ENCODE measurements around the gene SNX1. TPM values are rescaled to one million over a fixed set of nuclear protein-coding genes. Genes with fewer than 3 reads are reported as not detected.

SNX1 gene
- total RNA-seq, 2 donors from 2014 or later, result 44.8 to 57.1 TPM

DNA sequence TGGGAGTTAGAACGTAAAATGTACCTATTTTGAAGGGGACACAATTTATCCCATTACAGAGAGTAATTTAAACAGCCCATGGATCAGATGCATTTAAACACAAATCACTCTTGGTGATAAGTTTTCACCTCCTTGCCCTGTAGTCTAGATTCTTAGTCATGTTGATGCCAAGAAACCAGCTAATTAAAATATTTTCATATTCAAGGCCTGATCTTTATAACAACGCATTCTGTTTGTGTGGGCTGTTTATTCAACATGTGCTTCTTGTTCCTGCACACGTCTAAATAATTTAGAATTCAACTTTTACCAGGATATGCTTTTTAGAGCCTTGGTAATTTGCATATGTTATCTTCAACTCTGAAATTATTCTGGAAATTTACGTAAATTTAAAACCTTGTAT lies 25.8 kb downstream of the SNX1 start:
- Histone ChIP-seq H3K4me1 (peaks cover 0 to 7% of the 10 kb centered on the region in 2 donors), H3K36me3 (peaks cover 76% of the 10 kb centered on the region), H3K4me3 (no peak overlapping the region), H3K27me3 (no peaks in the 10 kb centered on the region), H3K27ac (no peak overlapping the region), H3K9me3 (no peaks in the 10 kb centered on the region)
- DNase-seq (ENCODE audit: low spot score), result no peak
- TF ChIP-seq, protein P1, sequence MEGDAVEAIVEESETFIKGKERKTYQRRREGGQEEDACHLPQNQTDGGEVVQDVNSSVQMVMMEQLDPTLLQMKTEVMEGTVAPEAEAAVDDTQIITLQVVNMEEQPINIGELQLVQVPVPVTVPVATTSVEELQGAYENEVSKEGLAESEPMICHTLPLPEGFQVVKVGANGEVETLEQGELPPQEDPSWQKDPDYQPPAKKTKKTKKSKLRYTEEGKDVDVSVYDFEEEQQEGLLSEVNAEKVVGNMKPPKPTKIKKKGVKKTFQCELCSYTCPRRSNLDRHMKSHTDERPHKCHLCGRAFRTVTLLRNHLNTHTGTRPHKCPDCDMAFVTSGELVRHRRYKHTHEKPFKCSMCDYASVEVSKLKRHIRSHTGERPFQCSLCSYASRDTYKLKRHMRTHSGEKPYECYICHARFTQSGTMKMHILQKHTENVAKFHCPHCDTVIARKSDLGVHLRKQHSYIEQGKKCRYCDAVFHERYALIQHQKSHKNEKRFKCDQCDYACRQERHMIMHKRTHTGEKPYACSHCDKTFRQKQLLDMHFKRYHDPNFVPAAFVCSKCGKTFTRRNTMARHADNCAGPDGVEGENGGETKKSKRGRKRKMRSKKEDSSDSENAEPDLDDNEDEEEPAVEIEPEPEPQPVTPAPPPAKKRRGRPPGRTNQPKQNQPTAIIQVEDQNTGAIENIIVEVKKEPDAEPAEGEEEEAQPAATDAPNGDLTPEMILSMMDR (IDR thresholded peaks at IDR 0.05), result no peak

DNA sequence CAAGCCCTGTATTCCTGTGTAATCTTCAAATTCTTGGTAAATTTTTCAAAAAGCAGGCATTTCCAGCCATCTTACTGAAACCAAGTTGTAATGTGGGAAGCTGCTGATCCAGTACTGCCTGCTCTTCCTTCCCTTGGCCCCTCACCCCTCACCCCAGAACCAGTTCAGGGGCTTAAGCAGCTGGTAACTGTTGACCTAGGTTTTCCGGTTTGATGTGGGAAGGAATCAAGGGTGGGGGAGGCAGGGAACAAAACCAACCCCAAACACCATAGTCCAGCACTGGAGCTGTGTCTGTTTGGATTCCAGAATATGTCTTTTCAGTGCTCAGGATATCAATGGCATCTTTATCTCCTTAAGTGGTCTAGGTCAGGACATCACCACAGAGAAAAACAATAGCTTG lies 26.7 kb downstream of the SNX1 start:
- H3K36me3 ChIP-seq, result peaks cover 77% of the 10 kb centered on the region
- DNase-seq (ENCODE audit: low spot score), result no peak
- no peak overlapping the region for H3K4me3 ChIP-seq
- TF ChIP-seq, protein P1 (IDR thresholded peaks at IDR 0.05), result no peak
- H3K9me3 ChIP-seq, result no peaks in the 10 kb centered on the region
- H3K27me3 ChIP-seq, result no peaks in the 10 kb centered on the region
- peaks cover 0 to 6% of the 10 kb centered on the region in 2 donors for H3K4me1 ChIP-seq
- no peak overlapping the region for H3K27ac ChIP-seq

DNA sequence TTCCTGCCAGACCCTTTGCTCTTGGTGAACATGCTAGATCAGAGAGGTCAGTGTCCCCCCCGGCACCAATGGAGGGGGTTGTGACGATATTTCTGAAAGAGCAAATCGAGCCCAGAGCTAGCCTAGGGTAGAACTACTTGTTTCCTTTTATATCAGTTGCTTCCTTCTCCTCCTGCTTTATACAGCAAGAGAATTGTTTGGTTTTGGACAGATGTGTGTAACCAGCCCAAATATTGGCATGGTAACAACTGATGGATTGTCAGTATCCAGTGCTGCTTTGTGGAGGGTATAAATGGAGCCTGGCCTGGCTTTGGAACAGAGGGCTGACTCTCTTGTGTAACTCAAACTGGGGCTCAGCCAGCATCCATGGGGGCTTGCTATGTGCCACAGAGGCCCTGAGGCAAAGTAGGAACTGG lies 27.2 kb downstream of the SNX1 start:
- DNase-seq (ENCODE audit: low spot score), result no peak
- H3K9me3 ChIP-seq, result no peaks in the 10 kb centered on the region
- H3K27me3 ChIP-seq, result no peaks in the 10 kb centered on the region
- H3K4me1 ChIP-seq, result peaks cover 0 to under 1% of the 10 kb centered on the region in 2 donors
- H3K36me3 ChIP-seq, result peaks cover 78% of the 10 kb centered on the region
- no peak overlapping the region for H3K27ac ChIP-seq
- no peak overlapping the region for H3K4me3 ChIP-seq
- TF ChIP-seq, protein P1 (IDR thresholded peaks at IDR 0.05), result no peak

DNA sequence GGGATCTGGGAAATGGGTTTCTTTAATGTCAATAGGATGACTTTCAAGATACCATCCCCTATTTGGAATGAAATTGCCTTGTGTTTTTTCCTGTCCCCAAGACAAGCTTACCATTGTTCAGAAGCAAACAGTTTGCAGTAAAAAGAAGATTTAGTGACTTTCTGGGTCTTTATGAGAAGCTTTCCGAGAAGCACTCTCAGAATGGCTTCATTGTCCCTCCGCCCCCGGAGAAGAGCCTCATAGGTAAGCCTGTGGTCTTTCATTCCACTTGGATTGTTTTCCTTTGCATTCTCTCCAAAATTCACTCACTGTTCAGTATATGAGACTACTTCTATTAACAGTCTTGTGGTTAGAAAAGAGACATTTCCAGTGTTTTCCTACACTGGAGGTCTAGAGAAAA lies 30.2 kb downstream of the SNX1 start:
- Histone ChIP-seq H3K27ac (no peak overlapping the region), H3K9me3 (no peaks in the 10 kb centered on the region), H3K4me3 (no peak overlapping the region), H3K27me3 (no peaks in the 10 kb centered on the region), H3K36me3 (peaks cover 80% of the 10 kb centered on the region), H3K4me1 (no peaks in the 10 kb centered on the region)
- no peak for DNase-seq (ENCODE audit: low spot score)
- TF ChIP-seq, protein P1 (IDR thresholded peaks at IDR 0.05), result no peak

DNA sequence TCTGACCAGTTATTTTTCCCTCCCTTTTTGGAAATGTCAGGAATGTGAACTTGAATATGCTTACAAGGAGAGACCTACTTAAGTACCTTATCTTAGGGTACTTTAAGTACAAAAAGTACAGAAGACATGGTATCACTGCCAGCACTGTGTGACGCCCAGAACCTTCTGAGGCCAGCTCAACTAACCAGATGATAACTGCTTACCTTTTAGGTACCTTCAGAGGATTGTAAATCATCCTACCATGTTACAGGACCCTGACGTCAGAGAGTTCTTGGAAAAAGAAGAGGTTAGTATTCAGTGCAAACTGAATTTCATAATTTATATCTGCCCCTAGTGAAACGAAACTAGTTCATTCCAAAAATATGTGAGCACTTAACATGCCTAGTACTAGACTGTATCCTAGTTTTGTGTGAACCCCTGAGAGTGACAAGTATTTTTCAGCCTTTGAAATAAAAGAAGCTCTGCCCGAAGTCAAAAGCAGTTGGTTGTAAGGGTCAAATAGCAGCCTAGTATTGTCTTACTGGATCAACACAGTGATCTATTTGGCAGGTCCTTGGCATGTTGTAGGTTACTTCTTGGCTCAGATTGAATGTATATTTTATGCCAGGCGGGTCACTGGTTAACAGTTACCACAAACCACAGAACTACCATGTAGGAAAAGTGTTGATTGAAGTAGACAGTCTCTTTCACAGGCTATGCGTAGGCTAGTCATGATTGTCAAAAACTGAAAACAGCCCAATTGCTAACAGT lies 31.9 kb downstream of the SNX1 start:
- no peaks in the 10 kb centered on the region for H3K9me3 ChIP-seq
- TF ChIP-seq, protein P1 (IDR thresholded peaks at IDR 0.05), result no peak
- H3K27ac ChIP-seq, result peak overlapping the region in 1 of 2 donors; percentile 17
- H3K4me1 ChIP-seq, result peaks cover 0 to 10% of the 10 kb centered on the region in 2 donors
- peaks cover 86% of the 10 kb centered on the region for H3K36me3 ChIP-seq
- DNase-seq (ENCODE audit: low spot score), result no peak
- H3K4me3 ChIP-seq, result no peak overlapping the region
- no peaks in the 10 kb centered on the region for H3K27me3 ChIP-seq

DNA sequence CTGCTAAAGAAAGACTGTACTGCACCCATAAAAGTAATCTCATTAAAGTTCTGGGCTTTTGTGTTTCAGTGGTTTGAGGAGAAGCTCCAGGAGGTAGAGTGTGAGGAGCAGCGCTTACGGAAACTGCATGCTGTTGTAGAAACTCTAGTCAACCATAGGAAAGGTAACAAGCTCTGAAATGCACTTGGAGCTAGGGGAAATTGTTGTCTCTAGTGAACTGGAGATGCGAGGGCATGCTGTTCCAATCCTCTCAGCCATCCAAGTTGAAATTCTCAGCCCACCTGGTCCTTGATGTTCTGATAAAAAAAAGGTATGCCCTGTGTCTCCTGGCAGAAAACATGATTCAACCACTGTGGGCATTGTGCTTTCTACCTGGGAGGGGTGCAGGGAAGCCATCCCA lies 34.4 kb downstream of the SNX1 start:
- Histone ChIP-seq H3K4me1 (peaks cover 0 to 27% of the 10 kb centered on the region in 2 donors), H3K27ac (no peak overlapping the region), H3K4me3 (no peak overlapping the region), H3K27me3 (no peaks in the 10 kb centered on the region), H3K36me3 (peaks cover 87% of the 10 kb centered on the region), H3K9me3 (no peaks in the 10 kb centered on the region)
- DNase-seq (ENCODE audit: low spot score), result no peak
- TF ChIP-seq, protein P1 (IDR thresholded peaks at IDR 0.05), result no peak

Measured in right atrium auricular region (tissue), 2 donors.